Uterus (tissue), 2 donors: Measurements from ENCODE around the gene ASCL1.

Source experiments
- POLR2A ChIP-seq, 2 donors: fragments of 450-650 bp; IDR thresholded peaks; one replicate each; pipeline ENCODE4 v1.6.1; 2016; ENCODE audit warnings: antibody characterized with exemption in 2 of 2, mild to moderate bottlenecking in 1 of 2, moderate library complexity in 1 of 2
- TF ChIP-seq, protein P1 (sequence below), 4 experiments: fragments of 200-600 bp in 2 of 4; fragments of 450-650 bp in 2 of 4; sonication (generic) in 2 of 4; IDR thresholded peaks; one replicate each; pipeline ENCODE4 v1.5.1; 2016 to 2019; ENCODE audit warnings: antibody characterized with exemption in 4 of 4, mild to moderate bottlenecking in 2 of 4, moderate library complexity in 1 of 4

DNA sequence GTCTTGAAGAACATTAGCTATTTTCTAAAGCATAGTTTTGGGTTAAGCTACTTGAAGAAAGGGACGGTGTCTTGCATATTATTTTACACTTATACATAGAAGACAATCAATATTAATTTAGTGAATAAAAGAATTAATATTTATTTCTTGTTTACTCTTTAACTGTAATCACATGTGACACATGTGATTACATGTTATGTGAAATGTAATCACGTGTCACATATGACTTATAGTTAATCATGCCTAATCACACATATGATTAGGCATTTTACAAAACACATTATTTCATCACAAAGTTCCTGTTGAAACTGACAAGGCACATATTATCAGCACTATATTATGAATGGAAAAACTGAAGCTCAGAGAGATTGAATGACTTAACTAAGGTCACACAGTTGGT is 45.2 kb upstream of the ASCL1 start:
- TF ChIP-seq, protein P1, sequence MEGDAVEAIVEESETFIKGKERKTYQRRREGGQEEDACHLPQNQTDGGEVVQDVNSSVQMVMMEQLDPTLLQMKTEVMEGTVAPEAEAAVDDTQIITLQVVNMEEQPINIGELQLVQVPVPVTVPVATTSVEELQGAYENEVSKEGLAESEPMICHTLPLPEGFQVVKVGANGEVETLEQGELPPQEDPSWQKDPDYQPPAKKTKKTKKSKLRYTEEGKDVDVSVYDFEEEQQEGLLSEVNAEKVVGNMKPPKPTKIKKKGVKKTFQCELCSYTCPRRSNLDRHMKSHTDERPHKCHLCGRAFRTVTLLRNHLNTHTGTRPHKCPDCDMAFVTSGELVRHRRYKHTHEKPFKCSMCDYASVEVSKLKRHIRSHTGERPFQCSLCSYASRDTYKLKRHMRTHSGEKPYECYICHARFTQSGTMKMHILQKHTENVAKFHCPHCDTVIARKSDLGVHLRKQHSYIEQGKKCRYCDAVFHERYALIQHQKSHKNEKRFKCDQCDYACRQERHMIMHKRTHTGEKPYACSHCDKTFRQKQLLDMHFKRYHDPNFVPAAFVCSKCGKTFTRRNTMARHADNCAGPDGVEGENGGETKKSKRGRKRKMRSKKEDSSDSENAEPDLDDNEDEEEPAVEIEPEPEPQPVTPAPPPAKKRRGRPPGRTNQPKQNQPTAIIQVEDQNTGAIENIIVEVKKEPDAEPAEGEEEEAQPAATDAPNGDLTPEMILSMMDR (IDR thresholded peaks at IDR 0.05), result no peak
- TF ChIP-seq POLR2A (IDR thresholded peaks at IDR 0.05), result no peak
